ENCODE data around the gene XAF1.

DNA sequence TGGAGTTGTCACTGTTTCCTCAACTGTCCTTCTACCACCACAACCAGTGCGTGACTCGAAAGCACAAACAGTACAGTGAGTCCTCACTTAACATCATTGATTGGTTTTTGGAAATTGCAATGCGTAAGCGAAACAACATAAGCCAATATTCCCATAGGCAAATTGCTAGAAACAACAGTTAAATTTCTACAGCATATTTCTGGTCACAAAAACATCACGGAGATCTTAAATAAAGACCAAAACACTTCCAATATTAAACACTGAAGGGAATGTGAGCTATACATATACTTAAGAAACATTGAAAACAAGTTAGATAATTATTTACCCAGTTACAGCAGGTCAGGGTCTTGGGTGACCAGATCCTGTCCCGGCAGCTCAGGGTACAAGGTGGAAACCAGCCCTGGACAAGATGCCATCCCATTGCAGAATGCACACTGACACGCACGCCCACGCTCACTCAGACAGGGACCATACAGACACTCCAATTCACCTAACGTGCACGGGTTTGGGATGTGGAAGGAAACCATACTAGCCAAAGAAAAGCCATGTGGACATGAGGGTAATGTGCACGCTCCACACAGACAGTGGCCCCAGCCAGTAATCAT lies 47.4 kb upstream of the XAF1 start:
- no peak for TF ChIP-seq ZNF175 (CRISPR knock-in tag; IDR thresholded peaks at IDR 0.05; ENCODE audit: low read depth)
- TF ChIP-seq PYGO2 (tag; IDR thresholded peaks at IDR 0.05): no peak
- no peak for TF ChIP-seq ESRRB (CRISPR knock-in tag; IDR thresholded peaks at IDR 0.05; ENCODE audit: borderline replicate concordance)
- TF ChIP-seq, protein P1, sequence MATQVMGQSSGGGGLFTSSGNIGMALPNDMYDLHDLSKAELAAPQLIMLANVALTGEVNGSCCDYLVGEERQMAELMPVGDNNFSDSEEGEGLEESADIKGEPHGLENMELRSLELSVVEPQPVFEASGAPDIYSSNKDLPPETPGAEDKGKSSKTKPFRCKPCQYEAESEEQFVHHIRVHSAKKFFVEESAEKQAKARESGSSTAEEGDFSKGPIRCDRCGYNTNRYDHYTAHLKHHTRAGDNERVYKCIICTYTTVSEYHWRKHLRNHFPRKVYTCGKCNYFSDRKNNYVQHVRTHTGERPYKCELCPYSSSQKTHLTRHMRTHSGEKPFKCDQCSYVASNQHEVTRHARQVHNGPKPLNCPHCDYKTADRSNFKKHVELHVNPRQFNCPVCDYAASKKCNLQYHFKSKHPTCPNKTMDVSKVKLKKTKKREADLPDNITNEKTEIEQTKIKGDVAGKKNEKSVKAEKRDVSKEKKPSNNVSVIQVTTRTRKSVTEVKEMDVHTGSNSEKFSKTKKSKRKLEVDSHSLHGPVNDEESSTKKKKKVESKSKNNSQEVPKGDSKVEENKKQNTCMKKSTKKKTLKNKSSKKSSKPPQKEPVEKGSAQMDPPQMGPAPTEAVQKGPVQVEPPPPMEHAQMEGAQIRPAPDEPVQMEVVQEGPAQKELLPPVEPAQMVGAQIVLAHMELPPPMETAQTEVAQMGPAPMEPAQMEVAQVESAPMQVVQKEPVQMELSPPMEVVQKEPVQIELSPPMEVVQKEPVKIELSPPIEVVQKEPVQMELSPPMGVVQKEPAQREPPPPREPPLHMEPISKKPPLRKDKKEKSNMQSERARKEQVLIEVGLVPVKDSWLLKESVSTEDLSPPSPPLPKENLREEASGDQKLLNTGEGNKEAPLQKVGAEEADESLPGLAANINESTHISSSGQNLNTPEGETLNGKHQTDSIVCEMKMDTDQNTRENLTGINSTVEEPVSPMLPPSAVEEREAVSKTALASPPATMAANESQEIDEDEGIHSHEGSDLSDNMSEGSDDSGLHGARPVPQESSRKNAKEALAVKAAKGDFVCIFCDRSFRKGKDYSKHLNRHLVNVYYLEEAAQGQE (IDR thresholded peaks at IDR 0.05; ENCODE audit: borderline replicate concordance): no peak
- TF ChIP-seq, protein P1 (CRISPR knock-in tag; IDR thresholded peaks at IDR 0.05; ENCODE audit: low read depth): no peak
- TF ChIP-seq JUN (IDR thresholded peaks at IDR 0.05; ENCODE audit: borderline replicate concordance, low read depth, low read length): no peak
- no peak for TF ChIP-seq JUN (CRISPR knock-in tag; IDR thresholded peaks at IDR 0.05; ENCODE audit: borderline replicate concordance)
- TF ChIP-seq ZSCAN29 (IDR thresholded peaks at IDR 0.05): no peak
- TF ChIP-seq TCF7 (IDR thresholded peaks at IDR 0.05; ENCODE audit: borderline replicate concordance): no peak
- TF ChIP-seq ZBTB7A (IDR thresholded peaks at IDR 0.05; ENCODE audit: borderline replicate concordance, control insufficient read depth, low read depth, low read length): no peak
- no peak for TF ChIP-seq FOXA3 (CRISPR knock-in tag; conservative IDR thresholded peaks at IDR 0.05 in 1 of 2, IDR thresholded peaks at IDR 0.05 in 1 of 2)
- no peak for TF ChIP-seq ZNF707 (CRISPR knock-in tag; conservative IDR thresholded peaks at IDR 0.05)

All from K562 (cell line).